Spleen (tissue), 7 donors: ENCODE results near the gene CCN2.

ENCODE experiments used
- POLR2A ChIP-seq, 3 donors: fragments of 450-650 bp; IDR thresholded peaks; one replicate each; pipeline ENCODE4 v1.5.1; 2017; ENCODE audit warnings: antibody characterized with exemption in 3 of 3, mild to moderate bottlenecking in 1 of 3
- TF ChIP-seq, protein P1 (sequence below), 11 experiments: fragments of 200-600 bp in 7 of 11; fragments of 450-650 bp in 4 of 11; sonication (generic) in 4 of 11; IDR thresholded peaks in 8 of 11; conservative IDR thresholded peaks in 3 of 11; 1 replicate in 7 of 11; 2 replicates in 4 of 11; pipeline versions ENCODE4 v1.4.0 to v1.8.0; 2016 to 2021; ENCODE audit warnings: antibody characterized with exemption in 11 of 11, inconsistent platforms in 4 of 11, mild to moderate bottlenecking in 1 of 11
- donor health status: DM: no; HTN: no; CAD: no; lungs with moderate emphysema.
- donor health status: DM: no; HTN: no; CAD: no.
- donor health status: DM: no; HTN: no; CAD: no.

GRCh38 chr6:131981624-131981978, 30.4 kb upstream of the CCN2 start:
- no peak for TF ChIP-seq POLR2A (IDR thresholded peaks at IDR 0.05)
- TF ChIP-seq, protein P1, sequence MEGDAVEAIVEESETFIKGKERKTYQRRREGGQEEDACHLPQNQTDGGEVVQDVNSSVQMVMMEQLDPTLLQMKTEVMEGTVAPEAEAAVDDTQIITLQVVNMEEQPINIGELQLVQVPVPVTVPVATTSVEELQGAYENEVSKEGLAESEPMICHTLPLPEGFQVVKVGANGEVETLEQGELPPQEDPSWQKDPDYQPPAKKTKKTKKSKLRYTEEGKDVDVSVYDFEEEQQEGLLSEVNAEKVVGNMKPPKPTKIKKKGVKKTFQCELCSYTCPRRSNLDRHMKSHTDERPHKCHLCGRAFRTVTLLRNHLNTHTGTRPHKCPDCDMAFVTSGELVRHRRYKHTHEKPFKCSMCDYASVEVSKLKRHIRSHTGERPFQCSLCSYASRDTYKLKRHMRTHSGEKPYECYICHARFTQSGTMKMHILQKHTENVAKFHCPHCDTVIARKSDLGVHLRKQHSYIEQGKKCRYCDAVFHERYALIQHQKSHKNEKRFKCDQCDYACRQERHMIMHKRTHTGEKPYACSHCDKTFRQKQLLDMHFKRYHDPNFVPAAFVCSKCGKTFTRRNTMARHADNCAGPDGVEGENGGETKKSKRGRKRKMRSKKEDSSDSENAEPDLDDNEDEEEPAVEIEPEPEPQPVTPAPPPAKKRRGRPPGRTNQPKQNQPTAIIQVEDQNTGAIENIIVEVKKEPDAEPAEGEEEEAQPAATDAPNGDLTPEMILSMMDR (IDR thresholded peaks at IDR 0.05 in 8 of 11, conservative IDR thresholded peaks at IDR 0.05 in 3 of 11) = no peak
